ENCODE measurements around the gene AKAP5.
A peak's percentile ranks its signal among the peaks of the same experiment; 100 is the strongest.

AKAP5 gene

DNA sequence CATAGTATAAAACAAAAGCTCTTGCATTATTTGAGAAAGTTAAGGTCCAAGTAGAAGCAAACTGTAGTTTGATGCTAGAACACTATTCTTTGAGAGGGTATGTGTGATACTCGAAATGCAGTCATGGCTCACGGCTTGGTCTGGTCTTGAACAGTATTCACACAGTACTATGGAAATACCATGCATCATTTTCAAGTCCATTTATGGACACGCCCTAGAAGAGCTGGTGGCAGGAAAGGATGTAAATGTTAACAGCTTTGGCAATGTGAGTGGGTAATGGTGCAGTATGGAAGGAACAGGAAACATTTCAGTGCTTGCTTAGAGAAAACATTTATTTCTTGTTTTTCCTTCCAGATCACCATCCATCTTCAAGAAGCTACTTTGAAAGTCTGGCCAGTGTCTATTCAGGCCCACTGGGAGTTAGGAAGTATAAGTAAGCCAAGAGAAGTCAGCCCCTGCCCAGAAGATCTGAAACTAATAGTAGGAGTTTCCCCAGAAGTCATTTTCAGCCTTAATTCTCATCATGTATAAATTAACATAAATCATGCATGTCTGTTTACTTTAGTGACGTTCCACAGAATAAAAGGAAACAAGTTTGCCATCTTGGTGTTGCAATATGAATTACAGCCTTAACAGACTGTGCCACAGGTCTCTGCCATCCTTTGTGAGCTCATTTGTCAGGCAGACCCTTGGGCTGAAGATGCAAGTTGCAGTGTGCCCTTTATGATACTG, 5.7 kb upstream of the AKAP5 start:
- DNase-seq (ENCODE audit: low spot score), result no peak

- no peak for DNase-seq (ENCODE audit: low spot score)
Measured at GRCh38 chr14:64461221-64461620, 4.1 kb upstream of the AKAP5 start.

DNA sequence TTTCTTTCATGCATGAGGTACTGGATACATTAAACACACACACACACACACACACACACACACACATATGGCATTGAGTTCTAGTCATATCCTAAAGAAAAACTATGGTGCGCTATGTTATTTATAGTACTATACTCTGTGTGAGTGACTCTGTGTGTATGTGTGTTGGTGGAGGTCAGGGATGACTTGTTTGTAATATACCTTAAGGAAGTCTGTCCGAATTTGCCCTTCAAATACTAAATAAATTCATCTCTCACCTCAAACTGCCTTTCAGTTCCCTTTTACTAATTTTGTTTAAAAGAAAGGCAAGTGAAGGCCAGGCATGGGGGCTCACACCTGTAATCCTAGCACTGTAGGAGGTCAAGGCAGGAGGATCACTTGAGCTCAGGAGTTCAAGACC, 2.1 kb upstream of the AKAP5 start:
- no peak for DNase-seq (ENCODE audit: low spot score)

DNA sequence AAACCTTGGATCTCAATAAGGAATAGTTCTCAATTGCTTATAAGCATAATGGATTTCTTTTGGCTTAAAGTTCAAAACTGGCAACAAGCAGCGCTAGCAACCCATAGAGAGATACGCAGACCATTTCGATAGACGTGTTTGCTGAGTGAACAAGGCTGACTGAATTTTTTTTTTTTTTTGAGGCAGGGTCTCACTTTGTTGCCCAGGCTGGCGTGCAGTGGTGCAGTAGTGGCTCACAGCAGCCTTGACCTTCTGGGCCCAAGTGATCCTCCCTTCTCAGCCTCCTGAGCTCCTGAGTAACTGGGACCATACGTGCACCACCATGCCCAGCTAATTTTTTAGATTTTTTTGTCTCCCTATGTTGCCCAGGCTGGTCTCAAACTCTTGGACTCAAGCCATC, 1.4 kb upstream of the AKAP5 start:
- DNase-seq (ENCODE audit: low spot score), result no peak

DNA sequence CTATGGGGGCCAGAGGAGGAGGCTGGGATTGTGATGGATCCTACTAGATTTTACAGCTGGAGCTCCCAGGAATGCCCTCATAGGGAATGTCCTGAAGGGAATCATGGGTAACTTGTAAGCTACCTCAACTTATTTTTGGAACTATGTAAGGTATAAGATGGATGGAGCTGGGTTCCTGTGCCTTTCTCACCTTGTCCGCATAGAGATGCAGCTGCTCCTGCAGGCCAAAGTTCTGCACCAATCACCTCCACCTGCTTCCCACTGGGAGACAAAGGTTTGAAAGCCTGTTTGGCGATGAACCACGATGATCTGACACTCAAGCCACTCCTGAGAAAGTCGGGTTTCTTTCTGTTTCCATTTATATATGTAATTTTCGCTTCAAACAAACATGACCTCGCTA, 648 bp upstream of the AKAP5 start:
- no peak for DNase-seq (ENCODE audit: low spot score)

DNA sequence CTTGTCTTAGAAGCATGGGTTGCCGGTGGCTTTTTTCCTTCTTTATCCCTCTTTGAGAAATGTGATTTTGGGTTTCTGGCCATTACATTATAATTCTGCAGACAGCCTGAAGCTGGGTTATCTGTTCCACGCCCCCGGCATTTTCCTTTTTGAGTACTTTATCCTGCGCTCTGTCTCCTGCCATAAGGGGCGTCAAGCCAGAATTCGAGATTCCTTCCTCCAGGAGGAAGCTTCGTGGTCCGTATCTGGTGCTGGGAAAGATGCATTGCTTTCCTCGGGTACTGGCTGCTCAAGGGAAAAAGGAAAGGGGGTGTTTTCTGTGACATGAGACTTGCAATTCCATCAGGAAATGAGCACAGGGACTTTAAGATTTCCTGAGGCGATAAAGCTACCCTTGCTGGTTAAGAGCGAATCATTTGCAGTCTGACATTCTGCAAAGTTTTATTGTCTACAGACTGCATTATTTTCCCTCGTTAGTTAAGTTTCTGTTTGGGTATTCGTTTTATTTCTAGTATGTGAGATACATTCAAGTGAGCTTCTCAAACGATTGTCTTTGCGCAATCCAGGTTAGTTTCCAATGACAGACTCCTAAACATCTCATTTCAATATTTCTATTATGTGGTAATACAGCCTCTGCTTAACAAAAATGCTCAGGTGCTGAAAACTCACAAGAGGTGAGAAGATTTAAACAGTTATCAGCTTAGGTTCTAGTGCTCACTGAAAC, 694 bp downstream of the AKAP5 start:
- DNase-seq (ENCODE audit: low spot score), result no peak

GRCh38 chr14:64467101-64467500, 1.8 kb downstream of the AKAP5 start:
- DNase-seq (ENCODE audit: low spot score), result no peak

DNA sequence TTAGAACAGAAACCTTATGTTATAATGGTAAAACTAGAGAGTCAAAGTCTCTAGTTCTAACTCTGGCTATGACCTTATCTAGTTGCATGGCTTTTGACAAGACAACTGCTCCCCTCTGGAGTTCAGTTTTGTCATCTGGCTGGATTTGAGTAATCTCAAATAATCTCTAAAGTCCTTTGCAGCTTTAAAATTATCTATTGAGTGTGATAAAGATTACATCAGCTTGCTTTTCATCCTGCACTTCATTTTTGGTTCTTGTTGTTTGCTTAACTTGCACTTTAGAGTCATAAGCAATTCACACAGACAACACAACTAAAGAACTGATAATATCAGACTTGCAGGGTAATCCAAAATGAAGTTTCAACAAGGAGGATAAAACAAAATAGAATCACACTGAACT, 2.3 kb downstream of the AKAP5 start:
- DNase-seq (ENCODE audit: low spot score), result no peak

GRCh38 chr14:64468451-64468850, 3.2 kb downstream of the AKAP5 start:
- no peak for DNase-seq (ENCODE audit: low spot score)

DNA sequence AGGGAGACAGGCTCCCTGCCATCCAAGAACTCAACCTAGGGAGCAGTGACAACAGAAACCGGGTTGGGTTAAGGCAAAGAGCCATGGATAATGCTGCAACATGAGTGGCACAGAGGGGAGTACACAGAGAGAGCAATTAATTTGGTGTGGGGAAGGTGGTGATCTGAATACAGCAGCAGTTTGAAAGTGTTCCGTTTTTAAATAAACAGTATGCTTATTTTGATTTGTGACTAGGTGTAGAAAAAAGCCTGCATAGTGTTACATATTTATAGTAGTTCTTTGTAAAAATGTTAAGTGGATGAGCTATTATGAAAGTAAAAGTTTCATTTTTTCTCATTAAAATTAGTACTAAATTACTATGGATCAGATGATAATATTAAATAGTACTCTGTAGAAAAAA, 8.7 kb downstream of the AKAP5 start:
- DNase-seq (ENCODE audit: low spot score), result no peak

DNA sequence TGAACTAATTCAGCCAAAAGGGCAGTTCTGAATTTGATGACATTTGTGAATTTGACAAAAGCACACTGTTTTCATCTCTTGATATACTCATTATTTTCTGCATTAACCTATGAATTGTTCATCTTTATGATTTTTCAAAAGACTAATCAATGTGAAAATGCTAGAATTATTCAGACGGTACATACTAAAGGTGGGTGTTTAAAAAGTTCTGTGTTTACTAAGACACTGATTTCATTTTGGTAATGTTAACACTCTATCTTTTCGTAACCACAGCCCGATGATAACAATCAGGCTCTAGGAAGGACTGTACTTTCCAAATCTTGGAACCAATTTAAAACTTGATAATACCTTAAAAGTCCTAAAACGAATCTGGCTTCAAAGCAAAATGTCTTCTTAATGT, 9.4 kb downstream of the AKAP5 start:
- no peak for DNase-seq (ENCODE audit: low spot score)

- no peak for DNase-seq (ENCODE audit: low spot score)
Measured at GRCh38 chr14:64475585-64476273, 10.4 kb downstream of the AKAP5 start.

DNA sequence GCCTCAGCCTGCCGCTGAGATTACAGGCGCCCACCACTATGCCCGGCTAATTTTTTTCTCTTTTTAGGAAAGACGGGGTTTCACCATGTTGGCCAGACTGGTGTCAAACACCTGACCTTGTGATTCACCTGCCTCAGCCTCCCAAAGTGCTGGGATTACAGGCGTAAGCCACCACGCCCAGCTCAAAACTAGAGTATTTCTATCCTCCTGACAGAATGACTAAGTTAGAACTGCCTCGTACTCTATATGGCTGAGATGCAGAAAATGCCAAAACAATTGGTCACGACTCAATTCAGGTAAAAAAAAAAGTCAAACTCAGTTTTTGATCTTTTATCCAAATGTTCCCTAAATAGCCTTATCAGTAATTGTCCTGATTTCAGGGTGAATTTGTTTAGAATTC, 11.1 kb downstream of the AKAP5 start:
- DNase-seq (ENCODE audit: low spot score), result no peak

- DNase-seq (ENCODE audit: low spot score), result peak; percentile 57
Measured at GRCh38 chr14:64478634-64479250, 13.4 kb downstream of the AKAP5 start.

DNA sequence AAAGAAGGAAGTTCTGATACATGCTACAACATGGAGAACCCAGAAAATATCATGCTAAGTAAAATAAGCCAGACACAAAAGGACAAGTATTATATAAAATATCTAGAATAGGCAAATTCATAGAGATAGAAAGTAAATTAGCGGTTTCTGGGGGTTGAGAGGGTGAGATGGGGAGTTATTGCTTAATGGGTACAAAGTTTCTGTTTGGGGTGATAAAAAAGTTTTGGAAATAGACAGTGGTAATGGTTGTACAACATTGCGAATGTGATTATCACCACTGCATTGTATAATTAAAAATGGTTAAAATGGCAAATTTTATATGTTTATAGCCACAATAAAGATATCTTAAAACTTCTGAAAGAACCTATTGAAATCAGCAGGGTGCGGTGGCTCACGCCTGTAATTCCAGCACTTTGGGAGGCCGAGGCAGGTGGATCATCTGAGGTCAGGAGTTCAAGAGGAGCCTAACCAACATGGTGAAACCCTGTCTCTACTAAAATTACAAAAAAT, 23.3 kb downstream of the AKAP5 start:
- DNase-seq (ENCODE audit: low spot score), result no peak

DNA sequence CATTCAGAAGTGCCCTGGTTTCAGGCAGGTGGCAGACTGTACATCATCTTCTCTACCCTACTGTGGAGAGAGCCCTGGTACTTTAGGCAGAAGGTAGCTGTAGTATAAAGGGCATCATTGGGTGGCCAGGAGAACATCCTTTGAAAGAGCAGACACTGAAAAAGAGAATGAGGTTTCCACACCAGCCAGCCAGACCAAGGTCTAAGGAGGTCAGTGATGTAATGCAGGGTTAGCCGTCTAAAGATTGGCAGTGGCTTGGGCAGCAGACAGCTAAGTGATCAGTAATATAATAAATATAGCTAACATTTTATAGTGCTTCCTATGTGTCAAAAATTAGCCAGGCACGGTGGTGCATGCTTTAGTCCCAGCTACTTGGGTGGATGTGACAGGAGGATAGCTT, 26.3 kb downstream of the AKAP5 start:
- no peak for DNase-seq (ENCODE audit: low spot score)

GRCh38 chr14:64493455-64493854, 28.2 kb downstream of the AKAP5 start:
- DNase-seq (ENCODE audit: low spot score), result no peak

DNA sequence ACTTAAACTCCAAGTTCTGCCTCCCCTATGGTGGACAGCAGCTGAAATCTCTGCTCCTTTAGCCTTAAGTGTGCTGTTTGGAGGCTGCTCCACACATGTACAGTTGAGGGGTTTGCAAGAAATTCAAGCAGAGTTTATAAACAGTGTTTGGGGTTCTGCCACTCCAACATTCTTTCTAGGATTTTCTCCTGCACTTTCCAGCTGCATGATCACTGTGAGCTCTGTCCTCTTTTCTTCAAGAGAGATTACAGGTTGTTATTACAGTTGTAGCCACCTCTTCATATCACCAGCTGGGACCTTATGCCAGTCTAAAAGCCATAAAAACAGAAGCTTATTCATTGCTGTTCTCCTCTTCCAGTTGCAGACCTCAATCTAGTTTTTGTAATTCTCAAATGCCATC, 30.0 kb downstream of the AKAP5 start:
- no peak for DNase-seq (ENCODE audit: low spot score)

- no peak for DNase-seq (ENCODE audit: low spot score)
Measured at GRCh38 chr14:64496764-64497163, 31.5 kb downstream of the AKAP5 start.

DNA sequence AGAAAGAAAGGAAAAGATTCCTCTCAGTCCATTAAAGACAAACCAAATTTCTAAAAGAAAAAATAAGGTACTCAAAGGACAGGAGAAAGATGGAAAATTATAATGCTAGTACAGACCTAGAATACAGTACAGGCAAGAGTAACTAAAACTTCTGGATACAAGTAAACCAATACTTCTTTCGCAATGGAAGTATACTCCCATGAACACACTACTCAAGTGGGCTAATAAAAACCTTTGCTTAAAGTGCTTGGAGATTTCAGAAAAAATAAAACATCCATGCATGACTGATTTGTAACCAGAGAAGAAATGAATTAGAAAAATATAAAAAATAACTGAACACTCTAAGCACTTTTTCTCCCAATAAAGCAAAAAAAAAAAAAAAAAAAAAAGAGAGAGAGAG, 34.8 kb downstream of the AKAP5 start:
- no peak for DNase-seq (ENCODE audit: low spot score)

DNA sequence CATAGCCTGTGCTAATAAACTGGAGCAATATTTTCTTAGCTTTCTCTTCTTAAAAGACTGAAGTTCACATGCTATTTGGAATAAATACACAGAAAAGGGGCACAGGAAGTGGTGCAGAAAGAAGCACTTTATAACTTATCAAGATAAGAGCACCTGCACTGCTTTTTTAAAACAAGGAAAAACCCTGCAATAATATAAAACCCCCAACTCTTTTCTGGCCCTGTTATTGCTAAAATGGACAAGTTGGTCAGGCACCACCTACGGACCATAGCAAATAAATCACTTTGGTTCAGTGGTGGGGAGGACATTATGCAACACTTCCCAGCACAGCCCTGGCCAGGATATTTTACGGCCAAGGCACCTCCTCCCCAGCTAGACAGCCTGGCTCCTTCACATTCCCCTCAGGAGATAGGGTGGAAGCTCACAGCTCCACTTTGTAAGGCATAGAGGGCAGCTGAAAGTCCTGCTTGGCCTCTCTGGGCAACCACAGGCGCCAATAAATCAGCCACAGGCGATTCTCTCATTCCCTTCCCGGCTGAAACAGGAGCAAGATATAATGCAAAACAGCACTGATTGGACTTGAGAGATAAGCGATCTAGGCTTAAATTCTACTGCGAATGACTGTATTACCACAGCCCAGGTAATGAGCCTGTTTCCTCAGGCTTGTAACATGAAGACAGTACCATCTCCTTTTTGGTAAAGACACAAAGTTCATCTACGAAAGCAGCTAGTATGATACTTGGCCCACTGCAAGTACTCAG, 36.3 kb downstream of the AKAP5 start:
- DNase-seq (ENCODE audit: low spot score), result no peak

DNA sequence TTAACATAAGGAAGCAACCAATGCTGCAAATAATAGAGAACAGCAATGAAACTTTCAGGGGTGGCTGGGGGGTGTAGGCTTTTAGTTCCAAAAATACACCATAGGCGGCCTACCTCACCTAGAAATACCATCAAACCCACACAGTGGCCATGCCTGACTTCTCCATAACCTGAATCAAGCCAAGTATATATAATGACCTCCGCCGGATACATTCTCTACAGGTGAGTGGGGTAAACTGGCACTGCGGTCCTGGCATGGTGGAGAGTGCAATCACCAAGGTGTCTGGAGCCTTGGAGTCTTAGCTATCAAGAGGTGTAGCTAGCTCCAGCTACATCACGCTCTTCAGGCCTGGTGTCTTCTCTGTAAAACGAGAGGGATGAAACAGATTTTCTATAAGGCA, 37.2 kb downstream of the AKAP5 start:
- no peak for DNase-seq (ENCODE audit: low spot score)
